ENCODE measurements around the gene PRKRA. TPM values are rescaled to one million over a fixed set of nuclear protein-coding genes. Genes with fewer than 3 reads are reported as not detected.
A peak's percentile ranks its signal among the peaks of the same experiment; 100 is the strongest.
"Not testable (repeated sequence)": the region's sequence is repeated elsewhere in the genome, so short reads cannot be mapped to it uniquely, and the experiment has no call there.

The PRKRA gene
- total RNA-seq, 2 experiments from 2014 or later: 41.2 to 41.8 TPM

GRCh38 chr2:178426388-178426787 lies 24.6 kb downstream of the PRKRA start:
- H3K4me3 Mint-ChIP-seq: no peak overlapping the region
- no peak for DNase-seq
- no peak for ATAC-seq
- H3K36me3 Mint-ChIP-seq (ENCODE audit: low read depth): peaks cover 83% of the 10 kb centered on the region
- H3K27me3 Mint-ChIP-seq (ENCODE audit: low read depth): no peaks in the 10 kb centered on the region
- peaks cover 2% of the 10 kb centered on the region for H3K4me1 Mint-ChIP-seq (ENCODE audit: low read depth)
- POLR2A ChIA-PET: no interaction called here
- peaks cover 6% of the 10 kb centered on the region for H3K9me3 Mint-ChIP-seq (ENCODE audit: insufficient read depth)
- CTCF ChIA-PET: interaction anchor here (1.0 to 1.7 kb wide), 2 partner anchors 11 to 12 kb away, joined by 3 to 6 read pairs; no protein-coding TSS in a partner anchor
- no peak overlapping the region for H3K27ac Mint-ChIP-seq

- no peak for DNase-seq
- CTCF ChIA-PET: interaction anchor here (1.2 to 1.7 kb wide), 3 partner anchors 11 to 313 kb away, joined by 3 to 6 read pairs (median 3); partner anchors contain the start of gene RBM45
- POLR2A ChIA-PET: no interaction called here
- ATAC-seq: no peak
- peaks cover 6% of the 10 kb centered on the region for H3K9me3 Mint-ChIP-seq (ENCODE audit: insufficient read depth)
- H3K4me1 Mint-ChIP-seq (ENCODE audit: low read depth): peaks cover 6% of the 10 kb centered on the region
- no peaks in the 10 kb centered on the region for H3K27me3 Mint-ChIP-seq (ENCODE audit: low read depth)
- no peak overlapping the region for H3K4me3 Mint-ChIP-seq
- peaks cover 79% of the 10 kb centered on the region for H3K36me3 Mint-ChIP-seq (ENCODE audit: low read depth)
- no peak overlapping the region for H3K27ac Mint-ChIP-seq
Observed at GRCh38 chr2:178425255-178425827, 25.6 kb downstream of the PRKRA start.

GRCh38 chr2:178423746-178424145 lies 27.2 kb downstream of the PRKRA start:
- H3K4me3 Mint-ChIP-seq; ATAC-seq; DNase-seq; H3K4me1 Mint-ChIP-seq (ENCODE audit: low read depth); H3K27ac Mint-ChIP-seq; H3K9me3 Mint-ChIP-seq (ENCODE audit: insufficient read depth); POLR2A ChIA-PET; H3K27me3 Mint-ChIP-seq (ENCODE audit: low read depth): not testable (repeated sequence)
- CTCF ChIA-PET: interaction anchor here (2.3 kb wide), 1 partner anchor 9 kb away, joined by 11 read pairs; no protein-coding TSS in a partner anchor
- peaks cover 67% of the 10 kb centered on the region for H3K36me3 Mint-ChIP-seq (ENCODE audit: low read depth)

DNA sequence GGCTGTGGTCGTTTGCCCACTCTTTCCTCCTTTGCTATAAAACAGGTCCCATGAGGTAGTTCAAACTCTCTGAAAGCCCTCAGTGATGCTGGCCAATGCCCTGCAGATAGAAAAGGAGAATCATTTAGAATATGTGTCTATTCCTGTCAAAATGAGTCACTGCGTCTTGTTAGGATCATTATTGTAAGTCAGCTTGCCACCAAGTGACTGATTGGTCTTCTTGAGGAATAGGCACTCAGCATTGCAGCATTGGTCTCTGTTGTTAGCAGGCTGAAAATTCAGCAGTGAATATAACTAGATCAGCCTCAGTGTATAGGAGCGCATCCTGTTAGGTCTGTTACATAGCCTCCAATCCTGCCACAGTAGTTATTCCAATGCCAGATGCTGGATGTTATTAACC lies 28.9 kb downstream of the PRKRA start:
- peaks cover 52% of the 10 kb centered on the region for H3K36me3 Mint-ChIP-seq (ENCODE audit: low read depth)
- ChIA-PET POLR2A (interaction anchor here (1.0 kb wide), 1 partner anchor 28 kb away, joined by 3 read pairs; no protein-coding TSS in a partner anchor), CTCF (interaction anchor here (2.3 kb wide), 1 partner anchor 7 kb away, joined by 11 read pairs; no protein-coding TSS in a partner anchor)
- no peak overlapping the region for H3K4me3 Mint-ChIP-seq
- no peak for ATAC-seq
- no peak for DNase-seq
- peaks cover 6% of the 10 kb centered on the region for H3K9me3 Mint-ChIP-seq (ENCODE audit: insufficient read depth)
- H3K27me3 Mint-ChIP-seq (ENCODE audit: low read depth): no peaks in the 10 kb centered on the region
- no peak overlapping the region for H3K27ac Mint-ChIP-seq
- peaks cover 9% of the 10 kb centered on the region for H3K4me1 Mint-ChIP-seq (ENCODE audit: low read depth)

GRCh38 chr2:178420463-178420999 lies 30.4 kb downstream of the PRKRA start:
- Mint-ChIP-seq H3K36me3 (ENCODE audit: low read depth) (peaks cover 44% of the 10 kb centered on the region), H3K27me3 (ENCODE audit: low read depth) (no peaks in the 10 kb centered on the region), H3K4me3 (no peak overlapping the region), H3K9me3 (ENCODE audit: insufficient read depth) (peaks cover under 1% of the 10 kb centered on the region), H3K4me1 (ENCODE audit: low read depth) (peaks cover 16% of the 10 kb centered on the region), H3K27ac (no peak overlapping the region)
- ChIA-PET CTCF (interaction anchor here (1.2 to 3.2 kb wide), 11 partner anchors 13 to 309 kb away, joined by 3 to 22 read pairs (median 11); partner anchors contain the start of genes PJVK, PRKRA and RBM45), POLR2A (no interaction called here)
- DNase-seq: no peak
- ATAC-seq: no peak

GRCh38 chr2:178419123-178419522 lies 31.9 kb downstream of the PRKRA start:
- Mint-ChIP-seq H3K9me3 (ENCODE audit: insufficient read depth) (no peaks in the 10 kb centered on the region), H3K36me3 (ENCODE audit: low read depth) (peaks cover 34% of the 10 kb centered on the region), H3K27me3 (ENCODE audit: low read depth) (no peaks in the 10 kb centered on the region), H3K4me3 (no peak overlapping the region), H3K4me1 (ENCODE audit: low read depth) (peaks cover 22% of the 10 kb centered on the region), H3K27ac (no peak overlapping the region)
- no peak for DNase-seq
- ATAC-seq: no peak
- ChIA-PET POLR2A (interaction anchor here (1.7 kb wide), 1 partner anchor 32 kb away, joined by 9 read pairs; the partner anchor contains the start of genes PJVK and PRKRA), CTCF (interaction anchor here (0.7 to 3.2 kb wide), 20 partner anchors 10 to 307 kb away, joined by 3 to 22 read pairs (median 6); partner anchors contain the start of genes PJVK, PRKRA and RBM45)

- H3K4me3 Mint-ChIP-seq: no peak overlapping the region
- H3K36me3 Mint-ChIP-seq (ENCODE audit: low read depth): peaks cover 28% of the 10 kb centered on the region
- DNase-seq: no peak
- ATAC-seq: no peak
- peaks cover 22% of the 10 kb centered on the region for H3K4me1 Mint-ChIP-seq (ENCODE audit: low read depth)
- H3K27me3 Mint-ChIP-seq (ENCODE audit: low read depth): no peaks in the 10 kb centered on the region
- ChIA-PET CTCF (interaction anchor here (0.7 to 3.2 kb wide), 14 partner anchors 10 to 307 kb away, joined by 3 to 22 read pairs (median 8); partner anchors contain the start of genes PJVK, PRKRA and RBM45), POLR2A (interaction anchor here (1.7 kb wide), 1 partner anchor 33 kb away, joined by 9 read pairs; the partner anchor contains the start of genes PJVK and PRKRA)
- H3K9me3 Mint-ChIP-seq (ENCODE audit: insufficient read depth): no peaks in the 10 kb centered on the region
- H3K27ac Mint-ChIP-seq: no peak overlapping the region
Observed at GRCh38 chr2:178418426-178418825, 32.5 kb downstream of the PRKRA start.

- no peak overlapping the region for H3K4me3 Mint-ChIP-seq
- CTCF ChIA-PET: interaction anchor here (1.3 to 3.2 kb wide), 6 partner anchors 13 to 306 kb away, joined by 4 to 22 read pairs (median 14); partner anchors contain the start of genes PJVK, PRKRA and RBM45
- no peaks in the 10 kb centered on the region for H3K27me3 Mint-ChIP-seq (ENCODE audit: low read depth)
- ATAC-seq (no peak), DNase-seq (no peak)
- POLR2A ChIA-PET: no interaction called here
- no peaks in the 10 kb centered on the region for H3K9me3 Mint-ChIP-seq (ENCODE audit: insufficient read depth)
- H3K36me3 Mint-ChIP-seq (ENCODE audit: low read depth): peaks cover 25% of the 10 kb centered on the region
- no peak overlapping the region for H3K27ac Mint-ChIP-seq
- peaks cover 27% of the 10 kb centered on the region for H3K4me1 Mint-ChIP-seq (ENCODE audit: low read depth)
Observed at GRCh38 chr2:178417916-178418315, 33.1 kb downstream of the PRKRA start.

GRCh38 chr2:178415979-178416378 lies 35.0 kb downstream of the PRKRA start:
- Mint-ChIP-seq H3K27me3 (ENCODE audit: low read depth) (no peaks in the 10 kb centered on the region), H3K9me3 (ENCODE audit: insufficient read depth) (peaks cover 5% of the 10 kb centered on the region), H3K27ac (no peak overlapping the region), H3K4me1 (ENCODE audit: low read depth) (peaks cover 29% of the 10 kb centered on the region), H3K36me3 (ENCODE audit: low read depth) (peaks cover 15% of the 10 kb centered on the region), H3K4me3 (no peak overlapping the region)
- ChIA-PET CTCF (interaction anchor here (0.8 to 6.1 kb wide), 7 partner anchors 12 to 304 kb away, joined by 3 to 179 read pairs (median 36); partner anchors contain the start of genes PJVK, PRKRA and RBM45), POLR2A (interaction anchor here (3.7 kb wide), 1 partner anchor 11 kb away, joined by 55 read pairs; no protein-coding TSS in a partner anchor)
- no peak for DNase-seq
- no peak for ATAC-seq

- ATAC-seq (peak; percentile 80), DNase-seq (peak; percentile 90)
- peak overlapping the region; percentile 79 for H3K4me3 Mint-ChIP-seq
- peaks cover 4% of the 10 kb centered on the region for H3K27me3 Mint-ChIP-seq (ENCODE audit: low read depth)
- H3K36me3 Mint-ChIP-seq (ENCODE audit: low read depth): peaks cover 11% of the 10 kb centered on the region
- POLR2A ChIA-PET: interaction anchor here (0.6 to 3.7 kb wide), 10 partner anchors 10 to 302 kb away, joined by 3 to 55 read pairs (median 4); partner anchors contain the start of genes PJVK, PLEKHA3, PRKRA and RBM45
- H3K9me3 Mint-ChIP-seq (ENCODE audit: insufficient read depth): peaks cover 5% of the 10 kb centered on the region
- H3K4me1 Mint-ChIP-seq (ENCODE audit: low read depth): peaks cover 30% of the 10 kb centered on the region
- CTCF ChIA-PET: interaction anchor here (0.6 to 6.1 kb wide), 28 partner anchors 9 to 406 kb away, joined by 3 to 179 read pairs (median 6); partner anchors contain the start of genes PJVK, PRKRA and RBM45
- H3K27ac Mint-ChIP-seq: peak overlapping the region; percentile 89
Observed at GRCh38 chr2:178414266-178415247, 36.4 kb downstream of the PRKRA start.
